Measurements from ENCODE around the gene SLC51A.
"Not testable (repeated sequence)": the region's sequence is repeated elsewhere in the genome, so short reads cannot be mapped to it uniquely, and the experiment has no call there.

Gene SLC51A

GRCh38 chr3:196198771-196199753, 17.3 kb upstream of the SLC51A start:
- DNase-seq (ENCODE audit: low spot score in 2 of 2) (no peak), ATAC-seq (ENCODE audit: low read depth) (no peak)
- Mint-ChIP-seq H3K9me3 (no peaks in the 10 kb centered on the region), H3K36me3 (no peaks in the 10 kb centered on the region), H3K27me3 (no peaks in the 10 kb centered on the region), H3K4me3 (no peak overlapping the region), H3K4me1 (peaks cover 18% of the 10 kb centered on the region), H3K27ac (no peak overlapping the region)

- H3K27me3 Mint-ChIP-seq: no peaks in the 10 kb centered on the region
- no peaks in the 10 kb centered on the region for H3K36me3 Mint-ChIP-seq
- H3K4me3 Mint-ChIP-seq: peak overlapping the region; percentile 64
- no peaks in the 10 kb centered on the region for H3K9me3 Mint-ChIP-seq
- peak overlapping the region; percentile 32 for H3K27ac Mint-ChIP-seq
- peak; percentile 42 for ATAC-seq (ENCODE audit: low read depth)
- DNase-seq (ENCODE audit: low spot score in 2 of 2): no peak
- peaks cover 31% of the 10 kb centered on the region for H3K4me1 Mint-ChIP-seq
Measured at GRCh38 chr3:196202516-196202970, 13.8 kb upstream of the SLC51A start.

GRCh38 chr3:196203846-196204245, 12.5 kb upstream of the SLC51A start:
- H3K36me3 Mint-ChIP-seq: no peaks in the 10 kb centered on the region
- H3K27ac Mint-ChIP-seq: peak overlapping the region; percentile 32
- no peaks in the 10 kb centered on the region for H3K27me3 Mint-ChIP-seq
- no peaks in the 10 kb centered on the region for H3K9me3 Mint-ChIP-seq
- DNase-seq (ENCODE audit: low spot score in 2 of 2) (no peak), ATAC-seq (ENCODE audit: low read depth) (peak; percentile 64)
- H3K4me1 Mint-ChIP-seq: peaks cover 38% of the 10 kb centered on the region
- peak overlapping the region; percentile 64 for H3K4me3 Mint-ChIP-seq

GRCh38 chr3:196205442-196206205, 10.7 kb upstream of the SLC51A start:
- H3K9me3 Mint-ChIP-seq; DNase-seq (ENCODE audit: low spot score in 2 of 2); H3K27me3 Mint-ChIP-seq; H3K4me3 Mint-ChIP-seq; H3K27ac Mint-ChIP-seq; H3K36me3 Mint-ChIP-seq; ATAC-seq (ENCODE audit: low read depth): not testable (repeated sequence)
- peaks cover 41% of the 10 kb centered on the region for H3K4me1 Mint-ChIP-seq

GRCh38 chr3:196207159-196207832, 9.0 kb upstream of the SLC51A start:
- peak; percentile 22 to 51 for DNase-seq (ENCODE audit: low spot score in 2 of 2)
- H3K9me3 Mint-ChIP-seq: no peaks in the 10 kb centered on the region
- H3K4me3 Mint-ChIP-seq: peak overlapping the region; percentile 89
- no peak overlapping the region for H3K27ac Mint-ChIP-seq
- peak; percentile 17 for ATAC-seq (ENCODE audit: low read depth)
- no peaks in the 10 kb centered on the region for H3K36me3 Mint-ChIP-seq
- peaks cover 41% of the 10 kb centered on the region for H3K4me1 Mint-ChIP-seq
- H3K27me3 Mint-ChIP-seq: no peaks in the 10 kb centered on the region

- DNase-seq (ENCODE audit: low spot score in 2 of 2) (peak; percentile 36 to 43), ATAC-seq (ENCODE audit: low read depth) (peak; percentile 62)
- peak overlapping the region; percentile 89 for H3K4me3 Mint-ChIP-seq
- peaks cover 36% of the 10 kb centered on the region for H3K4me1 Mint-ChIP-seq
- no peaks in the 10 kb centered on the region for H3K36me3 Mint-ChIP-seq
- H3K27ac Mint-ChIP-seq: peak overlapping the region; percentile 70
- H3K9me3 Mint-ChIP-seq: no peaks in the 10 kb centered on the region
- H3K27me3 Mint-ChIP-seq: no peaks in the 10 kb centered on the region
Measured at GRCh38 chr3:196207833-196208607, 8.3 kb upstream of the SLC51A start.

GRCh38 chr3:196208942-196209695, 7.2 kb upstream of the SLC51A start:
- H3K27me3 Mint-ChIP-seq: no peaks in the 10 kb centered on the region
- H3K4me3 Mint-ChIP-seq: peak overlapping the region; percentile 89
- no peak for ATAC-seq (ENCODE audit: low read depth)
- DNase-seq (ENCODE audit: low spot score in 2 of 2): no peak
- no peak overlapping the region for H3K27ac Mint-ChIP-seq
- peaks cover 25% of the 10 kb centered on the region for H3K4me1 Mint-ChIP-seq
- no peaks in the 10 kb centered on the region for H3K36me3 Mint-ChIP-seq
- H3K9me3 Mint-ChIP-seq: no peaks in the 10 kb centered on the region

- not testable (repeated sequence) for H3K4me3 Mint-ChIP-seq; ATAC-seq (ENCODE audit: low read depth); H3K27ac Mint-ChIP-seq; DNase-seq (ENCODE audit: low spot score in 2 of 2); H3K9me3 Mint-ChIP-seq; H3K27me3 Mint-ChIP-seq; H3K36me3 Mint-ChIP-seq
- peaks cover 18% of the 10 kb centered on the region for H3K4me1 Mint-ChIP-seq
Measured at GRCh38 chr3:196209944-196210672, 6.2 kb upstream of the SLC51A start.

GRCh38 chr3:196210673-196211556, 5.4 kb upstream of the SLC51A start, which contains the start of gene ZDHHC19:
Gene ZDHHC19, minus strand, starts transcription at chr3:196211400. Its CDS starts 85 bp downstream, at chr3:196211315.
- H3K27ac Mint-ChIP-seq: no peak within 1 kb of the TSS
- peaks cover 15% of the 10 kb centered on the region for H3K4me1 Mint-ChIP-seq
- no peaks in the 10 kb centered on the region for H3K27me3 Mint-ChIP-seq
- no peak within 1 kb of the TSS for H3K4me3 Mint-ChIP-seq
- ATAC-seq (ENCODE audit: low read depth) (no peak), DNase-seq (ENCODE audit: low spot score in 2 of 2) (no peak)
- no peaks in the 10 kb centered on the region for H3K9me3 Mint-ChIP-seq
- no peaks in the 10 kb centered on the region for H3K36me3 Mint-ChIP-seq

- no peaks in the 10 kb centered on the region for H3K27me3 Mint-ChIP-seq
- H3K9me3 Mint-ChIP-seq: no peaks in the 10 kb centered on the region
- no peak for ATAC-seq (ENCODE audit: low read depth)
- peaks cover 12% of the 10 kb centered on the region for H3K4me1 Mint-ChIP-seq
- no peaks in the 10 kb centered on the region for H3K36me3 Mint-ChIP-seq
- H3K27ac Mint-ChIP-seq: no peak overlapping the region
- DNase-seq (ENCODE audit: low spot score in 2 of 2): no peak
- H3K4me3 Mint-ChIP-seq: no peak overlapping the region
Measured at GRCh38 chr3:196214783-196215441, 1.4 kb upstream of the SLC51A start.

GRCh38 chr3:196215493-196216020, 777 bp upstream of the SLC51A start:
- no peak for DNase-seq (ENCODE audit: low spot score in 2 of 2)
- peaks cover 9% of the 10 kb centered on the region for H3K4me1 Mint-ChIP-seq
- no peaks in the 10 kb centered on the region for H3K9me3 Mint-ChIP-seq
- ATAC-seq (ENCODE audit: low read depth): no peak
- no peak overlapping the region for H3K27ac Mint-ChIP-seq
- H3K27me3 Mint-ChIP-seq: no peaks in the 10 kb centered on the region
- H3K4me3 Mint-ChIP-seq: no peak overlapping the region
- no peaks in the 10 kb centered on the region for H3K36me3 Mint-ChIP-seq
